Caco-2 (cell line): Measurements from ENCODE around the gene ZFAND2B. TPM values are rescaled to one million over a fixed set of nuclear protein-coding genes. Genes with fewer than 3 reads are reported as not detected.

Experiments used
- BruUV-seq: library from RNA; stranded (reverse); fragments of 400-500 nt; replicated peaks from 2 replicates; lab custom pipeline; 2021; lab: Mats Ljungman, UMichigan
- CTCF ChIA-PET: fragments of 300-600 bp; sonication (Branson Sonifier 250); formaldehyde crosslinking; loops from one replicate; lab custom pipeline; 2022; ENCODE audit warnings: antibody characterized with exemption; lab: Charles Lee
- POLR2A ChIA-PET: fragments of 300-600 bp; sonication (Branson Sonifier 250); formaldehyde crosslinking; loops from one replicate; lab custom pipeline; 2022; ENCODE audit warnings: antibody characterized with exemption; lab: Charles Lee
- DNase-seq, 2 experiments: peaks; one replicate each; pipeline versions ENCODE4 v3.0.0 to v3.0.0-alpha.2; 2020 to 2022
- H3K27me3 ChIP-seq: replicated peaks from 2 replicates; pipeline ENCODE4 v1.6.0; 2011; ENCODE audit warnings: low read length; ENCODE audit not compliant: control insufficient read depth, insufficient read depth
- H3K36me3 ChIP-seq: 2 replicates; pipeline ENCODE4 v1.5.1; 2011; ENCODE audit warnings: low read length; ENCODE audit not compliant: control insufficient read depth, insufficient read depth
- H3K4me1 ChIP-seq: fragments of 250-450 bp; sonication (Bioruptor Pico); 2 replicates; pipeline ENCODE4 v1.5.1; 2020; ENCODE audit warnings: mild to moderate bottlenecking
- H3K4me3 ChIP-seq: 2 replicates; pipeline ENCODE4 v1.5.1; 2011; ENCODE audit warnings: low read depth, mild to moderate bottlenecking, control low read depth, low read length
- H3K9me3 ChIP-seq: fragments of 250-450 bp; sonication (Bioruptor Pico); 2 replicates; pipeline ENCODE4 v1.5.1; 2020; ENCODE audit warnings: mild to moderate bottlenecking, moderate library complexity
- H3K27ac Mint-ChIP-seq: one replicate; pipeline ENCODE4 v1.8.0; 2022; ENCODE audit warnings: mixed read lengths; ENCODE audit not compliant: unreplicated experiment
- H3K27me3 Mint-ChIP-seq: one replicate; pipeline ENCODE4 v1.8.0; 2022; ENCODE audit warnings: mixed read lengths; ENCODE audit not compliant: insufficient read depth, unreplicated experiment
- H3K36me3 Mint-ChIP-seq: one replicate; pipeline ENCODE4 v1.8.0; 2022; ENCODE audit warnings: mild to moderate bottlenecking, mixed read lengths; ENCODE audit not compliant: insufficient read depth, unreplicated experiment
- H3K4me1 Mint-ChIP-seq: one replicate; pipeline ENCODE4 v1.8.0; 2022; ENCODE audit warnings: low read depth, mixed read lengths; ENCODE audit not compliant: unreplicated experiment
- H3K4me3 Mint-ChIP-seq: one replicate; pipeline ENCODE4 v1.8.0; 2022; ENCODE audit warnings: mild to moderate bottlenecking, moderate library complexity, mixed read lengths; ENCODE audit not compliant: unreplicated experiment
- H3K9me3 Mint-ChIP-seq: one replicate; pipeline ENCODE4 v1.8.0; 2022; ENCODE audit warnings: mixed read lengths; ENCODE audit not compliant: unreplicated experiment
- intact Hi-C: fragments of 100-400 bp; cut with micrococcal nuclease; formaldehyde crosslinking; loops from one replicate; pipeline ENCODE4 v1.10.0; 2022; ENCODE audit not compliant: unreplicated experiment
- total RNA-seq: library from RNA; stranded (reverse); gene quantifications from 2 replicates; pipeline ENCODE4 v1.2.3, GENCODE V29; 2022
- TF ChIP-seq, protein P1 (sequence below), 2 experiments: fragments of 200-600 bp in 1 of 2; IDR thresholded peaks; 1 replicate in 1 of 2; 2 replicates in 1 of 2; pipeline versions ENCODE4 v1.5.1 to v1.8.0; 2011 to 2022; ENCODE audit warnings: antibody characterized with exemption in 1 of 2, control low read depth in 1 of 2, inconsistent platforms in 1 of 2, low read depth in 1 of 2, low read length in 1 of 2, mild to moderate bottlenecking in 1 of 2, moderate library complexity in 1 of 2; ENCODE audit not compliant: insufficient read depth in 1 of 2, severe bottlenecking in 1 of 2, unreplicated experiment in 1 of 2

Gene ZFAND2B
- total RNA-seq, 1 experiment from 2014 or later = 41.8 TPM

DNA sequence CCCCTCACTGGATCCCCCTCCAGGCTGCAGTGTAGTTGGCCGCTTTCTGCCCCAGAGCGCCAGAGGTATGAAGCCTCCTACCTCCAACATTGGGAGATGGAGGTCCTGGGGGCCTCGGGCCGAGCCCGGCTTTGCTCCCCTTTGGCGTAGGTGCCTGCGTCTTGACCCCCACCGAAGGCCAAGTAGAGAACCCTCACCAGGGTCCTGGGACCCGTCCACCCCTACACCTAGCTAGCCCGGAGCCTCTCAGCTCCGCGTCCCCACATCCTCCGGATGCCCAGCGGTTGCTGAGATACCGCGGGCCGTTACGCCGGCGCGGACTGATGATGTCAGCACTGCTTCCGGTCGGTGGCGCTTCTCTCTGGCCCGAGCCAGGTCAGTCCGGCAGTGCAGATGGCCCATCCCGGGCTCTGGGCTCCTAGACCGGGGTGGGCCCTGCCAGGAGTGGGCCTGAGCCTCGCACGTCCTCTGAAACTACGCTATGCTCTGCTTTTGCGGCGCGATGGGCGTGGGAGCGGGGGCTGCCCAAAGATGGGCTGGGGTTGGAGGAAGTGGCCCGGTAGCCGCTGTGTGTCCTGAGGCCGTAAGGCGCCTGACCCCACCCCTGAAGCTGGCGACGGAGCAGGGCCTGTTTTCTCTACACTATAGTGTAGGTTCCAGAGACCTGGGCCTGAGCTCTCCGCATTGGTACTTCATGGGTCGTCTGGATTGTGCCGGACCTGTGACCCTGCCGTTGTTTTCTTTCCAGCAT lies 38.7 kb downstream of the ZFAND2B start, which contains the start of the genes GLB1L and STK16:
Gene GLB1L (minus strand): TSS at position 297 of the 751 bp plus-strand sequence. CDS start 1,871 bp downstream, outside the sequence.
Gene STK16 (plus strand): TSS at position 332 of the 751 bp plus-strand sequence. CDS start 521 bp downstream, outside the sequence.
- intact Hi-C loops = loop anchor here (1.0 kb wide), 1 partner anchor 85 kb away; the partner anchor contains the start of gene NHEJ1
- ChIA-PET CTCF (interaction anchor here (0.6 to 2.3 kb wide), 4 partner anchors 9 to 49 kb away, joined by 4 to 11 read pairs (median 7); partner anchors contain the start of genes TUBA4A and ZFAND2B), POLR2A (interaction anchor here (0.7 to 2.2 kb wide), 8 partner anchors 9 to 69 kb away, joined by 3 to 14 read pairs (median 6); partner anchors contain the start of genes ABCB6, ANKZF1, ATG9A and CNPPD1)
- H3K27me3 ChIP-seq = no peaks in the 10 kb centered on the region
- BruUV-seq = TSS peak; percentile 66
- peak within 1 kb of the TSS; percentile 90 for H3K27ac Mint-ChIP-seq
- H3K4me3 Mint-ChIP-seq = peak within 1 kb of the TSS; percentile 82
- peaks cover 23% of the 10 kb centered on the region for H3K4me1 Mint-ChIP-seq
- H3K27me3 Mint-ChIP-seq = no peaks in the 10 kb centered on the region
- no peaks in the 10 kb centered on the region for H3K9me3 ChIP-seq
- no peaks in the 10 kb centered on the region; the same call in 1 of the 2 replicates for H3K36me3 ChIP-seq
- H3K9me3 Mint-ChIP-seq = no peaks in the 10 kb centered on the region
- H3K4me1 ChIP-seq = peaks cover 33% of the 10 kb centered on the region
- DNase-seq = peak; percentile 94
- TF ChIP-seq, protein P1, sequence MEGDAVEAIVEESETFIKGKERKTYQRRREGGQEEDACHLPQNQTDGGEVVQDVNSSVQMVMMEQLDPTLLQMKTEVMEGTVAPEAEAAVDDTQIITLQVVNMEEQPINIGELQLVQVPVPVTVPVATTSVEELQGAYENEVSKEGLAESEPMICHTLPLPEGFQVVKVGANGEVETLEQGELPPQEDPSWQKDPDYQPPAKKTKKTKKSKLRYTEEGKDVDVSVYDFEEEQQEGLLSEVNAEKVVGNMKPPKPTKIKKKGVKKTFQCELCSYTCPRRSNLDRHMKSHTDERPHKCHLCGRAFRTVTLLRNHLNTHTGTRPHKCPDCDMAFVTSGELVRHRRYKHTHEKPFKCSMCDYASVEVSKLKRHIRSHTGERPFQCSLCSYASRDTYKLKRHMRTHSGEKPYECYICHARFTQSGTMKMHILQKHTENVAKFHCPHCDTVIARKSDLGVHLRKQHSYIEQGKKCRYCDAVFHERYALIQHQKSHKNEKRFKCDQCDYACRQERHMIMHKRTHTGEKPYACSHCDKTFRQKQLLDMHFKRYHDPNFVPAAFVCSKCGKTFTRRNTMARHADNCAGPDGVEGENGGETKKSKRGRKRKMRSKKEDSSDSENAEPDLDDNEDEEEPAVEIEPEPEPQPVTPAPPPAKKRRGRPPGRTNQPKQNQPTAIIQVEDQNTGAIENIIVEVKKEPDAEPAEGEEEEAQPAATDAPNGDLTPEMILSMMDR (IDR thresholded peaks at IDR 0.05; ENCODE audit: insufficient read depth in 1 of 2, low read depth in 1 of 2, low read length in 1 of 2, severe bottlenecking in 1 of 2, unreplicated experiment in 1 of 2) = no peak
- peaks cover 18% of the 10 kb centered on the region for H3K36me3 Mint-ChIP-seq
- H3K4me3 ChIP-seq = peak within 1 kb of the TSS; percentile 73

DNA sequence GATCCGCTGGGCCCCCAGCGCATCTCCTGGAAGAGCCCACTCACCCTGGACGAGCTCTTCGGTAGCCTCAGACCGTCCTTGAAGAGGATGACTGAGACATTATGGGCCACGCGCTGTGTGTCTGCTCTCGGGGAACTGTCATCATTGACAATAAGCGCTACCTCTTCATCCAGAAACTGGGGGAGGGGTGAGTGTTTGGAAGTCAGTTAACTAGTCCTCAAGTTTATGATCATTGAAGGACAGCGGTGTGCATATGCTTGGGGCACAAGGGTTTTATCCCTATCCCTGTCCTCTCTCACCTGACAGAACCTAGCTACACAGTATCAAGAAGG lies 39.3 kb downstream of the ZFAND2B start:
- no TSS peak for BruUV-seq
- H3K27me3 ChIP-seq = no peaks in the 10 kb centered on the region
- Mint-ChIP-seq H3K4me1 (peaks cover 28% of the 10 kb centered on the region), H3K9me3 (no peaks in the 10 kb centered on the region), H3K27me3 (no peaks in the 10 kb centered on the region), H3K36me3 (peaks cover 18% of the 10 kb centered on the region), H3K27ac (peak overlapping the region; percentile 90), H3K4me3 (peak overlapping the region; percentile 82)
- no peak for DNase-seq
- H3K9me3 ChIP-seq = no peaks in the 10 kb centered on the region
- CTCF ChIA-PET = interaction anchor here (1.3 to 2.3 kb wide), 2 partner anchors 39 to 48 kb away, joined by 4 to 10 read pairs; partner anchors contain the start of gene ZFAND2B
- POLR2A ChIA-PET = interaction anchor here (0.8 to 2.2 kb wide), 2 partner anchors 32 to 39 kb away, joined by 6 to 14 read pairs; partner anchors contain the start of gene ZFAND2B
- peaks cover 33% of the 10 kb centered on the region for H3K4me1 ChIP-seq
- peak overlapping the region; percentile 73 for H3K4me3 ChIP-seq
- TF ChIP-seq, protein P1 (IDR thresholded peaks at IDR 0.05; ENCODE audit: insufficient read depth in 1 of 2, low read depth in 1 of 2, low read length in 1 of 2, severe bottlenecking in 1 of 2, unreplicated experiment in 1 of 2) = no peak
- H3K36me3 ChIP-seq = no peaks in the 10 kb centered on the region; the same call in 1 of the 2 replicates
- intact Hi-C loops = loop anchor here (1.0 kb wide), 1 partner anchor 86 kb away; the partner anchor contains the start of gene NHEJ1

DNA sequence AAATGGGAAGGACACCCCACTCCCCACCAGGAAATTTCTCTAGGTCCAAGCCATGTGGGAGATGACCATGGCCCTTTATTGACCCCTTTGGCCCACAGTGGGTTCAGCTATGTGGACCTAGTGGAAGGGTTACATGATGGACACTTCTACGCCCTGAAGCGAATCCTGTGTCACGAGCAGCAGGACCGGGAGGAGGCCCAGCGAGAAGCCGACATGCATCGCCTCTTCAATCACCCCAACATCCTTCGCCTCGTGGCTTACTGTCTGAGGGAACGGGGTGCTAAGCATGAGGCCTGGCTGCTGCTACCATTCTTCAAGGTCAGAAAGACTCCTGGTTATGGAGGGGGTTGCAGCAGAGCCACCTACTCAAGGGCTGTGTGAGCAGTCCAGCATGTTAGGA lies 40.0 kb downstream of the ZFAND2B start:
- no peaks in the 10 kb centered on the region for H3K27me3 ChIP-seq
- CTCF ChIA-PET = no interaction called here
- peaks cover 18% of the 10 kb centered on the region for H3K36me3 Mint-ChIP-seq

More for the DNA sequence above, 40.0 kb downstream of the ZFAND2B start:
- no peaks in the 10 kb centered on the region; the same call in 1 of the 2 replicates for H3K36me3 ChIP-seq
- Mint-ChIP-seq H3K9me3 (no peaks in the 10 kb centered on the region), H3K27me3 (no peaks in the 10 kb centered on the region), H3K4me3 (peak overlapping the region; percentile 82), H3K4me1 (peaks cover 30% of the 10 kb centered on the region), H3K27ac (no peak overlapping the region)
- H3K4me1 ChIP-seq = peaks cover 33% of the 10 kb centered on the region
- no peak overlapping the region for H3K4me3 ChIP-seq
- intact Hi-C loops = no loop called here
- no peak for DNase-seq
- no peaks in the 10 kb centered on the region for H3K9me3 ChIP-seq
- TF ChIP-seq, protein P1 (IDR thresholded peaks at IDR 0.05; ENCODE audit: insufficient read depth in 1 of 2, low read depth in 1 of 2, low read length in 1 of 2, severe bottlenecking in 1 of 2, unreplicated experiment in 1 of 2) = no peak
- POLR2A ChIA-PET = interaction anchor here (2.2 kb wide), 1 partner anchor 40 kb away, joined by 14 read pairs; the partner anchor contains the start of gene ZFAND2B
- no TSS peak for BruUV-seq
